Measurements from ENCODE around the gene PTPRT. TPM values are rescaled to one million over a fixed set of nuclear protein-coding genes. Genes with fewer than 3 reads are reported as not detected.

The PTPRT gene
- total and polyA plus RNA-seq, 2 of the 4 experiments (the other 2 are of a cell fraction): not detected

DNA sequence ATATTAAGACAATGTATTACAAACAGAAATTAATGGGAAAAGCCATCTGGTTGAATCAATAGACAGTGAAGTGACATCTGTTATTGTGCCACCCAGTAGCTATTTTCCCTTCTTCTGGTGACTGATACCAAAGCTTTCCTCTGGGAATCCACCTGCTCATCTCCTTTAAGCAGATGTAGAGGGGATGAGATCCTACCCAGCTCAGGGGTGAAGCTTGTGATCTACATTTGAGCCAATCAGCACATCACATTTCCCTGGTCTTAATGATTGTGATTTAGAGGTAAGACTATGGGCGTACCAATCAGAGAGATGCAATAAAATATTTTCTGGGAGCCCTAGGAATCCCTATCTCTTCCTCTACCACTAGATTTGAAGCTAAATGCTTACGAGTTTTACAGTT, 782.9 kb downstream of the PTPRT start:
- Histone ChIP-seq H3K4me2 (ENCODE audit: low read depth, low read length) (no peak overlapping the region), H3K4me3 (ENCODE audit: insufficient read depth, low read depth, low read length) (no peak overlapping the region), H2AK5ac (ENCODE audit: low read depth, low read length) (no peak overlapping the region), H3K27me3 (ENCODE audit: control insufficient read depth, insufficient read depth, low read length) (no peaks in the 10 kb centered on the region), H3K27ac (ENCODE audit: insufficient read depth, low read length) (no peak overlapping the region), H3K56ac (ENCODE audit: extremely low read depth, insufficient read depth, low read length) (no peak overlapping the region), H2BK20ac (ENCODE audit: low read depth, low read length) (no peak overlapping the region), H4K91ac (ENCODE audit: insufficient read depth, low read depth, low read length) (no peak overlapping the region), H3K9me1 (ENCODE audit: insufficient read depth, low read length) (no peaks in the 10 kb centered on the region), H3K4ac (ENCODE audit: low read depth, low read length) (no peak overlapping the region), H2BK5ac (ENCODE audit: low read depth, low read length, poor library complexity, severe bottlenecking) (no peak overlapping the region), H2BK15ac (ENCODE audit: low read depth, low read length) (no peak overlapping the region), H2BK120ac (ENCODE audit: low read depth, low read length) (no peak overlapping the region), H3K79me1 (ENCODE audit: low read depth in 1 of 2, low read length in 2 of 2) (no peaks in the 10 kb centered on the region), H4K8ac (ENCODE audit: low read depth in 2 of 2, low read length in 2 of 2) (no peak overlapping the region), H3K23ac (ENCODE audit: low read depth, low read length) (no peak overlapping the region), H4K20me1 (ENCODE audit: insufficient read depth, low read length) (no peaks in the 10 kb centered on the region), H2AK9ac (replicated peaks; ENCODE audit: low read depth, low read length, poor library complexity) (no peak overlapping the region), H3K14ac (replicated peaks; ENCODE audit: low read depth, low read length) (no peak overlapping the region), H3K36me3 (ENCODE audit: control insufficient read depth, insufficient read depth, low read length) (no peaks in the 10 kb centered on the region), H3K9ac (ENCODE audit: low read depth, low read length) (no peak overlapping the region), H3K9me3 (ENCODE audit: control insufficient read depth, insufficient read depth, low read length) (peaks cover 6% of the 10 kb centered on the region), H3K18ac (ENCODE audit: low read depth, low read length) (no peak overlapping the region), H3K4me1 (ENCODE audit: control insufficient read depth, insufficient read depth, low read length) (no peaks in the 10 kb centered on the region), H4K5ac (ENCODE audit: low read depth, low read length) (no peak overlapping the region), H2AFZ (replicated peaks; ENCODE audit: low read length, poor library complexity) (no peak overlapping the region)
- ATAC-seq (ENCODE audit: low read depth) (no peak), DNase-seq (no peak)
- intact Hi-C loops (cut with micrococcal nuclease) (no loop called here), dilution Hi-C loops (cut with HindIII; ENCODE audit: low sequenced_read_pairs, unreplicated experiment) (no loop called here), in situ Hi-C loops (cut with MboI; ENCODE audit: low sequenced_read_pairs) (no loop called here)
- no CpG with 5 or more reads among the region's 2 CpGs for WGBS, 2 experiments (ENCODE audit: extremely low coverage in 2 of 2, insufficient read length in 1 of 2)
- CTCF ChIA-PET: interaction anchor here (1.4 kb wide), 1 partner anchor 11 kb away, joined by 3 read pairs; no protein-coding TSS in a partner anchor
- no TSS peak for BruUV-seq (replicated peaks)
- TF ChIP-seq BHLHE40 (IDR thresholded peaks at IDR 0.05; ENCODE audit: low read depth, low read length) (no peak), RAD21 (IDR thresholded peaks at IDR 0.05; ENCODE audit: low read length) (no peak), RFX5 (IDR thresholded peaks at IDR 0.05; ENCODE audit: low read depth, low read length) (no peak), RCOR1 (IDR thresholded peaks at IDR 0.05; ENCODE audit: insufficient replicate concordance, low read length) (no peak), MXI1 (IDR thresholded peaks at IDR 0.05; ENCODE audit: borderline replicate concordance, low read depth, low read length) (no peak), FOS (IDR thresholded peaks at IDR 0.05; ENCODE audit: low read depth, low read length) (no peak), CHD1 (IDR thresholded peaks at IDR 0.05; ENCODE audit: low read depth, low read length) (no peak), POLR2A (IDR thresholded peaks at IDR 0.05; ENCODE audit: low read depth, low read length) (no peak), MAFK (IDR thresholded peaks at IDR 0.05; ENCODE audit: low read depth, low read length) (no peak), CEBPB (IDR thresholded peaks at IDR 0.05; ENCODE audit: low read depth, low read length) (no peak), NFE2L2 (IDR thresholded peaks at IDR 0.05; ENCODE audit: low read depth, low read length) (no peak), SMC3 (IDR thresholded peaks at IDR 0.05; ENCODE audit: low read depth, low read length) (no peak), MAZ (IDR thresholded peaks at IDR 0.05; ENCODE audit: borderline replicate concordance, low read depth, low read length) (no peak)
- TF ChIP-seq, protein P1, sequence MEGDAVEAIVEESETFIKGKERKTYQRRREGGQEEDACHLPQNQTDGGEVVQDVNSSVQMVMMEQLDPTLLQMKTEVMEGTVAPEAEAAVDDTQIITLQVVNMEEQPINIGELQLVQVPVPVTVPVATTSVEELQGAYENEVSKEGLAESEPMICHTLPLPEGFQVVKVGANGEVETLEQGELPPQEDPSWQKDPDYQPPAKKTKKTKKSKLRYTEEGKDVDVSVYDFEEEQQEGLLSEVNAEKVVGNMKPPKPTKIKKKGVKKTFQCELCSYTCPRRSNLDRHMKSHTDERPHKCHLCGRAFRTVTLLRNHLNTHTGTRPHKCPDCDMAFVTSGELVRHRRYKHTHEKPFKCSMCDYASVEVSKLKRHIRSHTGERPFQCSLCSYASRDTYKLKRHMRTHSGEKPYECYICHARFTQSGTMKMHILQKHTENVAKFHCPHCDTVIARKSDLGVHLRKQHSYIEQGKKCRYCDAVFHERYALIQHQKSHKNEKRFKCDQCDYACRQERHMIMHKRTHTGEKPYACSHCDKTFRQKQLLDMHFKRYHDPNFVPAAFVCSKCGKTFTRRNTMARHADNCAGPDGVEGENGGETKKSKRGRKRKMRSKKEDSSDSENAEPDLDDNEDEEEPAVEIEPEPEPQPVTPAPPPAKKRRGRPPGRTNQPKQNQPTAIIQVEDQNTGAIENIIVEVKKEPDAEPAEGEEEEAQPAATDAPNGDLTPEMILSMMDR (conservative IDR thresholded peaks at IDR 0.05; ENCODE audit: low read depth, low read length): no peak
- TF ChIP-seq, protein P2, sequence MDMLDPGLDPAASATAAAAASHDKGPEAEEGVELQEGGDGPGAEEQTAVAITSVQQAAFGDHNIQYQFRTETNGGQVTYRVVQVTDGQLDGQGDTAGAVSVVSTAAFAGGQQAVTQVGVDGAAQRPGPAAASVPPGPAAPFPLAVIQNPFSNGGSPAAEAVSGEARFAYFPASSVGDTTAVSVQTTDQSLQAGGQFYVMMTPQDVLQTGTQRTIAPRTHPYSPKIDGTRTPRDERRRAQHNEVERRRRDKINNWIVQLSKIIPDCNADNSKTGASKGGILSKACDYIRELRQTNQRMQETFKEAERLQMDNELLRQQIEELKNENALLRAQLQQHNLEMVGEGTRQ (IDR thresholded peaks at IDR 0.05; ENCODE audit: low read depth, low read length): no peak
- POLR2A ChIA-PET (ENCODE audit: unreplicated experiment): no interaction called here

All from IMR-90 (cell line).